UCSD-AML1 (cell line): ENCODE data around the gene PRKN.
"Not testable (repeated sequence)": the region's sequence is repeated elsewhere in the genome, so short reads cannot be mapped to it uniquely, and the experiment has no call there.

ENCODE experiments used
- DNase-seq: peaks from one replicate; lab custom pipeline; 2025; ENCODE audit not compliant: unreplicated experiment; lab: John Stamatoyannopoulos, UW

PRKN gene

GRCh38 chr6:161832622-161833021, 894.9 kb downstream of the PRKN start:
- no peak for DNase-seq

GRCh38 chr6:161830866-161831616, 896.5 kb downstream of the PRKN start:
- no peak for DNase-seq

GRCh38 chr6:161829291-161829729, 898.3 kb downstream of the PRKN start:
- DNase-seq: no peak

GRCh38 chr6:161828355-161828754, 899.2 kb downstream of the PRKN start:
- no peak for DNase-seq

GRCh38 chr6:161826512-161826911, 901.1 kb downstream of the PRKN start:
- no peak for DNase-seq

- DNase-seq: not testable (repeated sequence)
Measured at GRCh38 chr6:161822204-161822603, 905.4 kb downstream of the PRKN start.

GRCh38 chr6:161817881-161818280, 909.7 kb downstream of the PRKN start:
- DNase-seq: no peak

GRCh38 chr6:161815965-161816364, 911.6 kb downstream of the PRKN start:
- no peak for DNase-seq

GRCh38 chr6:161813156-161813555, 914.4 kb downstream of the PRKN start:
- no peak for DNase-seq

GRCh38 chr6:161809971-161810370, 917.6 kb downstream of the PRKN start:
- no peak for DNase-seq

GRCh38 chr6:161804838-161805237, 922.7 kb downstream of the PRKN start:
- DNase-seq: no peak

GRCh38 chr6:161803131-161803530, 924.4 kb downstream of the PRKN start:
- no peak for DNase-seq

GRCh38 chr6:161802231-161802630, 925.3 kb downstream of the PRKN start:
- no peak for DNase-seq

- no peak for DNase-seq
Measured at GRCh38 chr6:161798844-161799394, 928.6 kb downstream of the PRKN start.

- DNase-seq: no peak
Measured at GRCh38 chr6:161796681-161797080, 930.9 kb downstream of the PRKN start.

- DNase-seq: no peak
Measured at GRCh38 chr6:161792851-161793493, 934.6 kb downstream of the PRKN start.

GRCh38 chr6:161788531-161788930, 939.0 kb downstream of the PRKN start:
- no peak for DNase-seq

- DNase-seq: no peak
Measured at GRCh38 chr6:161772176-161772575, 955.4 kb downstream of the PRKN start.

- DNase-seq: no peak
Measured at GRCh38 chr6:161761966-161762365, 965.6 kb downstream of the PRKN start.

- DNase-seq: no peak
Measured at GRCh38 chr6:161755080-161755479, 972.5 kb downstream of the PRKN start.

- no peak for DNase-seq
Measured at GRCh38 chr6:161750686-161751085, 976.9 kb downstream of the PRKN start.

GRCh38 chr6:161749576-161749975, 978.0 kb downstream of the PRKN start:
- DNase-seq: no peak
